Measurements from ENCODE around the gene ALK.

The ALK gene

GRCh38 chr2:29850794-29851193, 70.6 kb downstream of the ALK start:
- TF ChIP-seq, protein P1, sequence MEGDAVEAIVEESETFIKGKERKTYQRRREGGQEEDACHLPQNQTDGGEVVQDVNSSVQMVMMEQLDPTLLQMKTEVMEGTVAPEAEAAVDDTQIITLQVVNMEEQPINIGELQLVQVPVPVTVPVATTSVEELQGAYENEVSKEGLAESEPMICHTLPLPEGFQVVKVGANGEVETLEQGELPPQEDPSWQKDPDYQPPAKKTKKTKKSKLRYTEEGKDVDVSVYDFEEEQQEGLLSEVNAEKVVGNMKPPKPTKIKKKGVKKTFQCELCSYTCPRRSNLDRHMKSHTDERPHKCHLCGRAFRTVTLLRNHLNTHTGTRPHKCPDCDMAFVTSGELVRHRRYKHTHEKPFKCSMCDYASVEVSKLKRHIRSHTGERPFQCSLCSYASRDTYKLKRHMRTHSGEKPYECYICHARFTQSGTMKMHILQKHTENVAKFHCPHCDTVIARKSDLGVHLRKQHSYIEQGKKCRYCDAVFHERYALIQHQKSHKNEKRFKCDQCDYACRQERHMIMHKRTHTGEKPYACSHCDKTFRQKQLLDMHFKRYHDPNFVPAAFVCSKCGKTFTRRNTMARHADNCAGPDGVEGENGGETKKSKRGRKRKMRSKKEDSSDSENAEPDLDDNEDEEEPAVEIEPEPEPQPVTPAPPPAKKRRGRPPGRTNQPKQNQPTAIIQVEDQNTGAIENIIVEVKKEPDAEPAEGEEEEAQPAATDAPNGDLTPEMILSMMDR (IDR thresholded peaks at IDR 0.05) = no peak
- DNase-seq = no peak
- H3K4me1 ChIP-seq = no peaks in the 10 kb centered on the region
- intact Hi-C loops (cut with DNase I; ENCODE audit: low total_unique reads) = no loop called here
- H3K4me3 ChIP-seq = no peak overlapping the region
- H3K27ac ChIP-seq = no peak overlapping the region
- no peaks in the 10 kb centered on the region for H3K36me3 ChIP-seq
- peaks cover 0 to 6% (median 0%) of the 10 kb centered on the region in 3 donors for H3K9me3 ChIP-seq
- H3K27me3 ChIP-seq = peaks cover 0 to 6% of the 10 kb centered on the region in 2 donors

- TF ChIP-seq, protein P1 (IDR thresholded peaks at IDR 0.05) = no peak
- intact Hi-C loops (cut with DNase I; ENCODE audit: low total_unique reads) = no loop called here
- no peaks in the 10 kb centered on the region for H3K36me3 ChIP-seq
These were observed 72.6 kb downstream of the ALK start for GRCh38 chr2:29848566-29849310.

DNA sequence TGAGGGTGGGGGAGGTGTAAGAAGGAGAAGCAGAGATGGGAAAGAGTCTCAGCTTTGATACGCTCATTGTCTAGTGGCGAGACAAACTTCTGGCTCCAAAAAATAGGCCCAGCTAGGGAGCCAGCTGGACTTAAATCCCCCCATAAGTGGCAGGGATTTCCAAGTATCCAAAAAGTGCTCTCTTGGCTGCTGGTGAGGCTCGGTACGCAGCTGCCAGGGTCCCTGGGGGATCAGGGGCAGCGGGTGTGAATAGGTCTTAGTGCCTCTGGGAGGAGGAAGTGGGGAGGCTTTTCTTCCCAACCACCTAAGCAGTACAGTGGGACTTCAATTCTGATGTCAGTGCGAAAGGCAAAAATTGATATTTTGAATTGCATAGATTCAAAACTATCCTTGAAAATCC, 73.5 kb downstream of the ALK start:
- no peaks in the 10 kb centered on the region for H3K36me3 ChIP-seq
- H3K27ac ChIP-seq = no peak overlapping the region
- intact Hi-C loops (cut with DNase I; ENCODE audit: low total_unique reads) = no loop called here
- H3K27me3 ChIP-seq = peaks cover 0 to 6% of the 10 kb centered on the region in 2 donors
- peaks cover 0 to 6% (median 0%) of the 10 kb centered on the region in 3 donors for H3K9me3 ChIP-seq
- no peak overlapping the region for H3K4me3 ChIP-seq
- no peak for DNase-seq
- TF ChIP-seq, protein P1 (IDR thresholded peaks at IDR 0.05) = no peak
- H3K4me1 ChIP-seq = no peaks in the 10 kb centered on the region

More at GRCh38 chr2:29848566-29849310, 72.6 kb downstream of the ALK start:
- Histone ChIP-seq H3K9me3 (peaks cover 0 to 6% (median 0%) of the 10 kb centered on the region in 3 donors), H3K4me1 (no peaks in the 10 kb centered on the region), H3K27ac (no peak overlapping the region), H3K4me3 (no peak overlapping the region), H3K27me3 (peaks cover 0 to 6% of the 10 kb centered on the region in 2 donors)
- DNase-seq = no peak

GRCh38 chr2:29844713-29845326, 76.6 kb downstream of the ALK start:
- Histone ChIP-seq H3K9me3 (no peaks in the 10 kb centered on the region), H3K4me1 (no peaks in the 10 kb centered on the region), H3K4me3 (no peak overlapping the region), H3K27me3 (peaks cover 0 to 6% of the 10 kb centered on the region in 2 donors), H3K36me3 (no peaks in the 10 kb centered on the region), H3K27ac (no peak overlapping the region)
- intact Hi-C loops (cut with DNase I; ENCODE audit: low total_unique reads) = no loop called here
- TF ChIP-seq, protein P1 (IDR thresholded peaks at IDR 0.05) = no peak
- DNase-seq = no peak

DNA sequence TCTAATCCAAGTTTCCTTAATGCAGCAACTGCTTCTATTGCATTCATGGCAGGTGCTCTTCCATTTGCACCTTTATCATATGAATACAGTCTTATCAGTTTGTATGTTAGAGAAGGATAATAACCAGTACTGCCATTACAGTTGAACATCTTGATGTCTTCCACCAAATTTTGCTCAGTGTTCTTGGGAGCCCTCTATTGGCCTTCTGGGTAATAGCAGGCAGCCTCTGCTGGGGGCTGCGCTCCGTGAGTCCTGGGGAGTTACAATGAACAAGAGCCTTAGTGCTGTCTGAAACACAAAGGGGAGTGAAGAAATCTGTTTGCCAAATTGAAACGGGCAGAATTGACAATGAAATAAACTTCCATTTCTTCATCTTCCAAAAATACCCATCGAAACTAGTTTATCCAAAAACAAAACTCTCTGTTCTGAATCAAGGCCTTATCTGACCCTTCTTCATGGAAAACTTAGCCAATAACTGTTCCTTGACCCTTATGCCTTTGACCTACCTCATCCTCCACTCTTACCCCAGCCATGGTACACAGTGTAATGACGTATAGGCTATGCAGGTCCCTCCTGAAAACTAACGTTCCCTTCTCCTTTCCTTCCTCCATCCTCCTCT, 79.9 kb downstream of the ALK start:
- intact Hi-C loops (cut with DNase I; ENCODE audit: low total_unique reads) = no loop called here
- Histone ChIP-seq H3K27me3 (no peaks in the 10 kb centered on the region), H3K27ac (no peak overlapping the region), H3K36me3 (no peaks in the 10 kb centered on the region), H3K9me3 (peaks cover 0 to 6% (median 0%) of the 10 kb centered on the region in 3 donors), H3K4me3 (no peak overlapping the region), H3K4me1 (no peaks in the 10 kb centered on the region)
- no peak for DNase-seq
- TF ChIP-seq, protein P1 (IDR thresholded peaks at IDR 0.05) = peak; percentile 61 to 69

Measured in tibial artery (tissue), 4 donors.